GM18508 (cell line): ENCODE data around the gene TNNT3.
"Not testable (repeated sequence)": the region's sequence is repeated elsewhere in the genome, so short reads cannot be mapped to it uniquely, and the experiment has no call there.

Experiments
- ATAC-seq: cut with Tn5 transposase; IDR thresholded peaks from one replicate; pipeline ENCODE4 v1.9.1; 2021; ENCODE audit warnings: moderate number of reproducible peaks; ENCODE audit not compliant: insufficient read depth, unreplicated experiment

The TNNT3 gene

GRCh38 chr11:1931341-1932104, 12.0 kb downstream of the TNNT3 start:
- no peak for ATAC-seq

DNA sequence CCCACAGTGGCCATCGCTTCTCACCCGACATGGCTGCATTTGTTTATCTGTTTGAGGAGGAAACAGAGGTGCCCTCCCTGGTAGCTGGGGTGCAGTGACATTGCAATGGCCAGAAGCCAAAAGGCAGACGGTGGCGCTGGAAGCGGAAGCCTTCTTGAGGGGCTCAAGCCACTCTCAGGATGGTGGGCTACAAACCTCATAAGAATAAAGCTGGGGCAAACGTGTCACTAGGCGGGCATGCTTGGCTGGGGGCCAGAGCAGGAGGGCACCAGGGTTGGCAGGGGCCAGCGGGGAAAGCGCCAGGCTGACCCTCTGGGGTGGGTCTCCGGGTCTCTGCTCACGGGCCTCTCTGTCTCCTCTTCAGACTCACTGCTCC, 12.6 kb downstream of the TNNT3 start:
- no peak for ATAC-seq

DNA sequence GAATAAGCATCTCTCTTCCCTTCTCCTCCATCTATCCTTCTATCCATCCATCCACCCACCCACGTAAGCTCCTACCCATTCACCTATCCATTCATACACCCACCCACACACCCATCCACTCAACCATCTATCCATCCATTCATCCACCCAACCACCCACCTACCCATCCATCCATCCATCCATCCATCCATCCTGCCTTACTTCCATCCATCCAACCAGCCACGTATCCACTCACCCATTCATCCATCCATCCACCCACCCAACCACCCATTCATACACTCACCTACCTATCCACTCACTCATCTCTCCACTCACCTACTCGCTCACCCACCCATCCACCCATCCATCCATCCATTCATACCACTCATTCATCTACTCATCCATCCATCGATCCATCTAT, 13.2 kb downstream of the TNNT3 start:
- ATAC-seq, result no peak

- no peak for ATAC-seq
These were observed 14.2 kb downstream of the TNNT3 start for GRCh38 chr11:1933416-1934334.

DNA sequence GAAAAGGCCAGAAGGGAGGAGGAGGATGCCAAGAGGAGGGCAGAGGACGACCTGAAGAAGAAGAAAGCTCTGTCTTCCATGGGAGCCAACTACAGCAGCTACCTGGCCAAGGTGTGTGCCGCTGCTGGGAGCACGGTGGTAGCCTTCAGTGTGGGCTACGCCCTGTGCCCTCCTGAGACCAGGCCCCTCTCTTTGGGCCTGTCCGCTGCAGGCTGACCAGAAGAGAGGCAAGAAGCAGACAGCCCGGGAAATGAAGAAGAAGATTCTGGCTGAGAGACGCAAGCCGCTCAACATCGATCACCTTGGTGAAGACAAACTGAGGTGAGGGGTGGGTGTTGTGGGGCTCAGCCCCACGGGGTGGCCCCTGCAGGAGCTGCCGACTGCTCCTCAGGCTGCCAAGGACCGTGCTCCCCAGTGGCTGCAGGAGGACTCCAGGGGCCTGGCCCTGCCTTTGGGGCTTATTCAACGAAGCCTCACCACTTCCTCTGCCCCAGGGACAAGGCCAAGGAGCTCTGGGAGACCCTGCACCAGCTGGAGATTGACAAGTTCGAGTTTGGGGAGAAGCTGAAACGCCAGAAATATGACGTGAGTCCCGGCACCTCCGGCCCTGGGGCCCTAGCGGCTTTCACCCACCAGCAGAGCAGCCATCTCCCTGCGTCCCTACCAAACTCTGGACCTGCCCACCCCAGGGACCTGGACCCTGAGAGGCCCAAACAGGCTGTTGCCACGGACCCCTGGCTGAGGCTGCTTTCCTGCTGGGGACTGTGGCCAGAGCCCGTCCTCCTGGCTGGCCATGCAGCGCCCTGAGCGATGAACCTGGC, 15.0 kb downstream of the TNNT3 start:
- ATAC-seq, result no peak

DNA sequence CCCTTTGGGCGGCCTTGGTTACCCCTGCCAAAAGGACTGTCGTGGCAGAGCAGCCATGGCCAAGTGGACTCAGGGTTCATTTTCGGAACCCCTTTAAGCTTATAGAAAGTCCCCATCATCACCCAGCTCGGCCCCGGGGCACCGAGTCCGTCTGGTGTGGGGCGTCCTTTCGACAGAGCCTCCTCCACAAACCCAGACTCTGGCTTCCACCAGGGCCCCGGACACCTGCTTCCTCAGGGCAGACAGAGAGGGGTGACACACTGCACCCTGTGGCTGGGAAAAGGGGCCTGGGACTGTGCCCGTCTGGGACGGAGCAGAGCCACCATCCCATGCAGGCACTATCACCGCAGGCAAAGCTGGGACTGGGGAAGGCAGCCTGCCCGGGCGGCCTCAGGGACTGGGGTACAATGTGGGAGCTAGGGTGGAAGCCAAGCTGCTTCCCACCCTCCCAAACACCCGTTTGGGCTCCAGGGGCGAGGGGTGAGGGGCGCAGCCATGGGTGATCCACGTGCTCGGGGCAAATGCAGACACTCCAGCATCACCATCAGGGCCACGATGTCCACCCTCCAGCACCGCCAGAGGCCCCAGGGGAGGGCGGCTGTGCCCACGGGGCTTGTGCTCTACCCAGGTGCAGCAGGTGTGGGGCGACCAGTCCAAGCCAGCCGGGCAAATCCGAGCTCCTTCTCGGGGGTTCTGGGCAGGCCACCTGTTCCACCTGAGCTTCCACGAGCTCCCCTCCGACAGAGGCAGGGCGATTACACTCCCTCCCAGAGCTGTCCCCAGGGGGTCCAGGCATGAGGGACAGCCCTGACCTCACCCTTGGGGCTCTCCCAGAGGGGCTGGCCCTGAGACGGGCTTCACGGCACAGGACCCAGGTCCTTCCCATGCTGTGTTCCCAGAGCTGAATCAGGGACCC, 15.9 kb downstream of the TNNT3 start:
- no peak for ATAC-seq

DNA sequence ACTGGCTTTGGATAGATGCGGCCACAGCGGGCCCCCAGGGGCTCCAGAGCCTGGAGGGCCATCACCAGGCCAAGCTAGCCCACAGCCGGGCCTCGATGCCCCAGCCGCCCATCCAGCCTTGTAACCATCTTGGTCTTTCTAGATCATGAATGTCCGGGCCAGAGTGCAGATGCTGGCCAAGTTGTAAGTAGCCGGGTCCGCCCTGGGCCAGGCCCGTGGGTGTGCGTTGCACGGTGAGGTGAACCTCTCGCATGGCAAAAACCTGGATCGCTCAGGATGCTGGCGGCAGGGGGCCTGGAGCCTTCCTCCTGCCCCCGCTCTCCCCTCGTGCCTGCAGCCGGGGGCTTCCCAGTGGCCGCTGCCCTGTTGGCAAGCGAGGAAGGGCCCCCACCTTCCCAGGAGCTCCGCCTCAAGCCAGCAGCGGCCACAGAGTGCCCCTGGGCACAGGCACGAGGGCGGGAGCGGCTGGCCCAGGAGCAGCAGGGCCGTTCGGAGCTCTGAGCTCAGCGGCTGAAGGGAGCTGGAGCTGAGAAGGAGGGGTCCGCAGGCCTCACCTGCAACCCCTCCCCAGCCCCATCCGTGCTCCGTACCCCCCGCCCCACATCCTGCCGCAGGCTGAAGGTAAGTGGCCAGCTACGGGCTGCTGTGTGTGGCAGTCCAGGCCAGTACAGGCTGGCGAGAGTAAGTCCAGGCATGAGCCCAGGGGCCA, 16.7 kb downstream of the TNNT3 start:
- ATAC-seq, result no peak

DNA sequence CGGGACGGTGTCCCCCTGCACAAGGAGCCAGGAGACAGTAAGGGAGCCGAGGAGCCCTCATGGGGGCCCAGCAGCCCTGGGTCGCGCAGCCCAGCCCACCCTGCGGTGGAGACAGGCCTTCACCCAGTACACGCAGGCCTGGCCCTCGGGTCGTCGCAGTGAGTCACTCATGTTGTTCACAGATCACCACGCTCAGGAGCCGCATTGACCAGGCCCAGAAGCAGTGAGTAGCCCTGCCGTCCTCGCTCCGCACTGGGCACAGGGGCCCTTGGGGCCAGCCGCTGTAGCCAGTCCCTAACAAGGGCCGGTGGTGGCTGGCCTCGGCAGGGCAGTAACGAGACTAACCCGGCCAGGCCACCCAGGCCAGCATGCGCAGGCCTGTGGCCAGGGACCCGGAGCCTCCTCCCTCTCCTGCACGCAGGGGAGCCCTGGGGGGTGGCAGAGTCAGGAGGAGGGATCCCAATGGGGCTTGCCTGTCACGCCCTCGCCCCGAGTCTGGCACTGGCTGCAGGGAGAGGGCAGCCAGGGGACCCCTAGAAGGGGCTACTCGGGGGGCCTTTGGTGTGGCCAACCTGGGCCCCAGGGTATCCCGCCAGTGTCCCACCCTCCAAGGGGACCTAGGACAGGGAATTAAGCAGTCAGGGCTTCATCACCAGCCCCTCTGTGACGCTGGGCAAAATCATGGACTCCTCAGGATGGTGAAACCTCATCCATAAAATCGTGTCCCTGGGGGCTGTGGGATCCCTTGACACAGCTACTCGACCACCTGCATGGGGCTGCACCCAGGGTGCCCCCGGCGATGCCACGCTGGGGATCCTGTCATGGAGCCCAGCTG, 17.5 kb downstream of the TNNT3 start:
- no peak for ATAC-seq

DNA sequence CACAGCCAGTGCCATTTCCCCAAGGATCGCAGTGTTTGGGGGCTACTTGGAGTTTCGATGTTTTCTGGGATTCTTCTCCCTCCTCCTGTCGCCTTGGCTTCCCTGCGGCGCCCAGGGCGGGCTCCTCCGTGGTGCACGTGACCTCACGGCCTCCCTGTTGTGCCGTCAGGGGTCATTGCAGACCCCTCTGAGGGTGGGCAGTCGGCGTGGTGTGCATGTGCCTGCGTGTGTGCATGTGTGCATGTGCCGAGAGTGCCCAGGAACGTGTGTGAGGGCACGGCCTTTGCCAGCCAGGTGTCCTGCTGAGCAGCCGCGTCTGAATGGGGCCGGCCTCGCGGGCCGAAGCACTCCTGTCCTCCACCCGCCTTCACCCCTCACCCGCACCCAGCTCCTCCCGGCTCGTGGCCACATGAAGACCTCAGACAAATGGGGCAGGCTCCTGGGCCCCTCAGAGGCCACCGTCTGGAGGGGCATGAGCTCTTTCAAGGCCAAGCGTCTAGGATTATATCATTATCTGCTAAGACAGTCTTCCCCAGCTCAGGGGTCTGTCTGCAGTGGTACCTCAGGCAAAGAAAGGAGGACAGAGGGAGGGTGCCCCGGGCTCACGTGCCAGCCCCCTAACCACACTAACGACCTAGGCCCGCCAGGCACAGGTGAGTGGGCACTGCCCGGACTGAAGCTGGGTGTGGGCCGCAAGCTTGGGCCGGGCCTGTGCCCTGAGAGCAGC, 18.3 kb downstream of the TNNT3 start:
- no peak for ATAC-seq

GRCh38 chr11:1938343-1939005, 19.0 kb downstream of the TNNT3 start:
- ATAC-seq, result no peak

- ATAC-seq, result no peak
These were observed 19.6 kb downstream of the TNNT3 start for GRCh38 chr11:1939006-1939625.

DNA sequence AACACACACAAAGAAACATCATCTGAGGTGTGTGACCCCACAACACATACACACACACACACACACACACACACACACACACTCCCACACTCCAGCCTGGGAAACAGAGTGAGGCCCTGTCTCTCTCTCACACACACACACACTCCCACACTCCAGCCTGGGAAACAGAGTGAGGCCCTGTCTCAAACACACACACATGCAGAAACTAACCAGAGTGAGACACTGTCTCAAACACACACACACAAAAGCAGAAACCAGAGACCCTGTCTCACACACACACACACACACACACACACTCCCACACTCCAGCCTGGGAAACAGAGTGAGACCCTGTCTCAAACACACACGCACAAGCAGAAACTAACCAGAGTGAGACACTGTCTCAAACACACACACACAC, 20.3 kb downstream of the TNNT3 start:
- not testable (repeated sequence) for ATAC-seq

DNA sequence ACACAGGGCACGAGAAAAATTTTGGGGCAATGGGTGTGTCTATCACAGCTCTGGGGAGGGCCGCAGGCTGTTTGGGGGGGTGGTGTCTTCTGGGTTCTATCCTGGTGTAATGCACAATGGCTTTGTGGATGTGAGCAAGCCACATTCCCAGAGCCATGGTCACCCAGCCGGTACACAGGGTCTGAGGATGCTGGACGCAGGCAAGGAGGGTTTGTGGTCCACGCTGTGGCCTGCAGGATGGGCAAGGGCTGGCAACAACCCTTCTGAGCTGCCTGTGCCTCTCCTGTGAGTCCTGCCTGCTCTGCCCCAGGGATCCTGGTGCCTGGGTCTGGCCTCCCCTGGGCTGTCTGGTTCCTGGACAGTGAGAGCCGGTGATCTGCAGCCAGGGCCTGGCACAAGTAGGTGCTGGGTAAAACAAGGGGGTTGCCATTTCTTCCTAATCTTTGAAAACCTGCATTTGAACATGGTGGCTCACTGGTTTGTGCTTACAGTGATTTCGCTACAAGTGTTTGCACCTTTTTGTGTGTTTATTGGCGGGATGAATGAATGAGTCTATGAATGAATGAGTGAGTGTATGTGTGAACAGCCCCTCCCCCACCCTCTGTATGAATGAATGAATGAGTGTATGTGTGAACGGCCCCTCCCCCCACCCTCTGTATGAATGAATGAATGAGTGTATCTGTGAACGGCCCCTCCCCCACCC, 23.2 kb downstream of the TNNT3 start:
- no peak for ATAC-seq

GRCh38 chr11:1943576-1943975, 24.1 kb downstream of the TNNT3 start:
- no peak for ATAC-seq

DNA sequence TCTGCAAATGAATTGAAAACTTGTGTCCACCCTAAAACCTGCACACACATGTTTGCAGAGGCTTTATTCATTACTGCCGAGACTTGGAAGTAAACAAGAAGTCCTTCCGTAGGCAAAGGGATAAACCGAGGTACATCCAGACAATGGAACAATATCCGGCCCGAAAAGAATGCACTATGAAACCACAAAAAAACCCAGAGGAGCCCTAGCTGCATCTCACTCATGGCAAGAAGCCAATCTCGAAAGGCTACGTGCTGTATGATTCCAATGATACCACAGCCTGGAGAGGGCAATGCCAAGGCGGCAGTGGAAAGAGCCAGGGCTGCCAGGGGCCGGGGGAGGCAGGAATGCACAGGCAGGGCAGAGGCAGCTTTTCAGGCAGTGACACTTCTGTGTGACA, 24.5 kb downstream of the TNNT3 start:
- no peak for ATAC-seq
